Measurements from ENCODE around the gene MYL4.
A peak's percentile ranks its signal among the peaks of the same experiment; 100 is the strongest.
"Not testable (repeated sequence)": the region's sequence is repeated elsewhere in the genome, so short reads cannot be mapped to it uniquely, and the experiment has no call there.

The MYL4 gene

DNA sequence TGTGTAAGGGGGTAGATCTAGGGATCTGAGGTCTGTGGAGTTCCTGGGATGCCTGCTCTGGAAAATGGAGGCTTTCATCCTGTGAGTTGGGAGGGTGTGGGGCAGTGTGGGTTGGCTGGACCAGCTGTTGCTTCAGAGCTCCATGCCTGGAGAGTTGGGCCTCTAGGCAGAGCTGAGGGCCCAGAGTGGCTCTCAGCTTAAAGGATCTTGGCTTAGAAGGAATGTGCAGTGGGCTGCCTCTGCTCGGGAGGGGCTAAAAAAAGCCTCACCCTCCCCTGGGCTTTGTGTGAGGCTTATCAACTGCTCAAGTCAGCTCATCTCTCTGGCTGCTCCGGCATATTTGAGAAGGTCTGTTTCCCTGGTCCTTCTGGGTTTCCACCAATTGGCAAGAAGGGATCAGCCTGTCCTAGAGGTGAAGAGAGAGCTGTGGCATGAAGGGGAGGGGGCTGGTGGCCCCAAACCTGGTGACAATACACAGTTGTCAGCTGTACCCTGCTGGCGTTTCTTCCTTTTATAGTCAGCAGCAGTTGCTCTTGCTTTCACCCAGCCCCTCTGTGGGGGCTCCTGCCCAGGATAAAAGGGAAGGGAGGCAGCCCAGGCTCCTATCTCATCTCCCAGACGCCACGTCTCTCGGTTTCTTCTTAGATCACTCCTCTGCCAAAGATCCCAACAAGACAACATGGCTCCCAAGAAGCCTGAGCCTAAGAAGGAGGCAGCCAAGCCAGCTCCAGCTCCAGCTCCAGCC lies at the start of gene MYL4:
MYL4 (plus strand) TSS at position 605 of the 745 bp plus-strand sequence; CDS start at position 680, 75 bp downstream.
- DNase-seq (ENCODE audit: low read depth), result no peak

- no peak for DNase-seq (ENCODE audit: low read depth)
These were observed 47.0 kb upstream of the MYL4 start for GRCh38 chr17:47162013-47162622.

DNA sequence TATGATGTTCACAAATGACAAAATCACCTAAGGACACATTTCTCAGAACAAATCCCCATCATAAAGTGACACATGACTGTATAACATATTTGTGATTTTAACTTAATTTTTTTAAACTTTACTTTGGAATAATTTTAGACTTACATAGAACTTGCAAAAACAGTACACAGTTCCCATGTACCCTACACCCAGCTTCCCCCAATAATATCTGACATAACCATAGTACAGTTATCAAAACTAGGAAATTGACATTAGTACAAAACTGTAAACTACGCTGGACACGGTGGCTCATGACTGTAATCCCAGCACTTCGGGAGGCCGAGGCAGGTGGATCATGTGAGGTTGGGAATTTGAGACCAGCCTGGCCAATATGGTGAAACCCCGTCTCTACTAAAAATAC lies 44.9 kb upstream of the MYL4 start:
- DNase-seq (ENCODE audit: low read depth), result no peak

DNA sequence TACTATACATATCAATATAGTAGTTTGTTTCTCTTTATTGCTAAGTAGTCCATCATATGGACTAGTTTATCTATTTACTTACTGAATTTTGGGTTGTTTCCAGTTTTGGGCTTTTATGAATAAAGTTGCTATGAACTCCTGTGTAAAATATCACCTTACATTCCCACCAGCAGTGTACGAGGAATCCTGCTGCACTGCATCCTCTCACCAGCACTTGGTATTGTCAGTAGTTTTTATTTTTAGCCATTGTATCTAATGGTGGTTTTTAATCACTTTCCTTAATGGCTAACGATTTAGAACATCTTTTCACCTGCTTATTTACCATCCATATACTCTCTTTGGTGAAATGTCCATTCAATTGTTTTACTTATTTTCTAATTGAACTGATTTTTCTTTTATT lies 44.0 kb upstream of the MYL4 start:
- DNase-seq (ENCODE audit: low read depth), result no peak

DNA sequence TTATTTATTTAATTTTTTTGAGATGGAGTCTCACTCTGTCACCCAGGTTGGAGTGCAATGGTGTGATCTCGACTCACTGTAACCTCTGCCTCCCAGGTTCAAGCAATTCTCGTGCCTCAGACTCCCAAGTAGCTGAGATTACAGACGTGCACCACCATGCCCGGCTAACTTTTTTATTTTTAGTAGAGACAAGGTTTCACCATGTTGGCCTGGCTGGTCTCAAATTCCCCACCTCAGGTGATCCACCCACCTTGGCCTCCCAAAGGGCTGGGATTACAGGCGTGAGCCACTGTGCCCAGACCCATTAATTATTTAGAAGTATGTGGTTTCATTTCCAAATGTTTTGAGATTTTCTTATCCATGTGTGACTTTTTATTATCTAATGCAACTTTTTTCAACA lies 42.3 kb upstream of the MYL4 start:
- DNase-seq (ENCODE audit: low read depth), result not testable (repeated sequence)

GRCh38 chr17:47168896-47169295 lies 40.3 kb upstream of the MYL4 start:
- not testable (repeated sequence) for DNase-seq (ENCODE audit: low read depth)

- DNase-seq (ENCODE audit: low read depth), result no peak
These were observed 38.4 kb upstream of the MYL4 start for GRCh38 chr17:47170710-47171109.

- no peak for DNase-seq (ENCODE audit: low read depth)
These were observed 36.2 kb upstream of the MYL4 start for GRCh38 chr17:47172696-47173565.

GRCh38 chr17:47174823-47175222 lies 34.3 kb upstream of the MYL4 start:
- not testable (repeated sequence) for DNase-seq (ENCODE audit: low read depth)

DNA sequence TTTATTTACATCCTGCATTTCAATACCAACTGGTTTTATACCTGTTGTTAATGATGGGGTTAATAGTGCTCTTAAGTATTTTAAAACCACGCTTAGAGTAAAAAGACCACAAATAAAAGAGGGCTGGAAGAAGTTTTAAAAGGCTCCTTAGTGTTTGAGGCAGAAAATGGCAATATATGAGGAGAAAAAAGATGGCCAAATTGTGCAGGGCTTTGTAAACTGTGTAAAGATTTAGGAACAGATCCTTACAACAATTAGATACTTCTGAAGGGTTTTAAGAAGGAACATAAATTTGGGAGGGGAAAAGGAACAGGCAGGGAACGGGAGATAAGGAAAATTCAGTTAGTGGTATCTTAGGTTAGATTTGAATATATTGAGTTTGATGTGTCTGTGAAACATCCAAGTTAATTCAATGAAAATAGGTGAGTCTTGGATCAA lies 32.7 kb upstream of the MYL4 start:
- DNase-seq (ENCODE audit: low read depth), result no peak

- no peak for DNase-seq (ENCODE audit: low read depth)
These were observed 31.9 kb upstream of the MYL4 start for GRCh38 chr17:47177261-47177660.

GRCh38 chr17:47179141-47179540 lies 30.0 kb upstream of the MYL4 start:
- no peak for DNase-seq (ENCODE audit: low read depth)

- no peak for DNase-seq (ENCODE audit: low read depth)
These were observed 28.8 kb upstream of the MYL4 start for GRCh38 chr17:47180337-47180736.

- DNase-seq (ENCODE audit: low read depth), result not testable (repeated sequence)
These were observed 28.2 kb upstream of the MYL4 start for GRCh38 chr17:47180988-47181387.

DNA sequence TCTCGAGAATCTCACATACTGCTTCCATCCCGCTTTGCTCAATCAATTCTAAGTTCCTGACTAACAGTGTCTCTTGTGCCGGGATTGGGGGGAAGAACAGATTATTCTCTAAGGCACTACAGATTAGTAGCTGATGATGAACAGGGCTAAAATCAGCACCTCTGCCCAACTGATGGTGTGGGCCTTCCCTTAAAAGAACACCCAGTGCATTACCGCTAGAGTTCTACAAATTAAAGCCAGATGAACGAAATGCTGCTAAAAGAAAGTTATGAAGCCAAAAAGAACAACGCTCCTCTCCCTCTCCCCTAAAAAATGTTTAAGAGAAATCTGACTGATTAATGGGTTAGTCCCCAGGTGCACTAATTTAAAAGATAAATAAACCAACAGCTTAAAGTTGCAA lies 24.5 kb upstream of the MYL4 start:
- DNase-seq (ENCODE audit: low read depth), result no peak

GRCh38 chr17:47188271-47188875 lies 20.8 kb upstream of the MYL4 start:
- DNase-seq (ENCODE audit: low read depth), result no peak

DNA sequence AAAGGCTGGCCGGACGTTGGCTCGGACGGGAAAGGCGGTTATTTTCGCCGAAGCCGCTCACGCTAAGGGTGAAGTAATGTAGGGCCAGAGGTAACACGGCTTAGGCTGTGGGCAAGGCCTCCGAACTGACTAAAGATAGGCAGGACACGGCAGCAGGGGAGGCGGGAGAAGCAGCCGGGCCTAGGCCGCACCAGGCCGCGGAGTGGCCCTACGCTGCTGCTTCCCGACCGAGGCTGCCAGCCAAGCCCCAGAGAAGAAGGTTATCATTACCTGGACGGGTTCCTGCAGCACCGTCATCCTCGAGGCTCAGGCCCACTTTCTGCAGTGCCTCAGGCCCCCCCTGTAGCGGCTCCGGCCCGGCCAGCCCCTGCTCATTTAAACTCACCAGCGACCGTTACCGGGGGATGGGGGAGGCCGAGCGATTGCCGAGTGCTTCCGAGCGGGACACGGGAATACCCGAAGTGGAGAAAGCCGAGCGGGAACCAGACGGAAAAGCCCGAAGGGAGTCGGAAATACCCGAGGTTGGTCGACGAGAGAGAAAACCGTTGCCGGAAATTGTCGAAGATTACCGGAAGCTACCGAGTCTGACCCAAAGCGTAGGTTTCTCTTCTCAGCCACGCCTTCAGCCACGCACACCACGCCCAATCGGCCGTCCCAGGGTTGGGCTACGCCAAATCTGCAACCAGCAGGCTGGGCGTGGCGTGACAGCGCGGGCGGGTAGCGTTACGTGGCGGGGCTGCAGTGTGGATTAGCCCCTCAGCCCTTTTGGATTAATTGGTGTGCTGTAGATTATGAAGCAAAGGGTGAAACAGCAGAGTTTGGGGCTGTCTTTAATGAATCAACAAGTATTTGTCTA lies 20.0 kb upstream of the MYL4 start, which contains the start of gene CDC27:
CDC27 (minus strand) TSS at position 420 of the 856 bp plus-strand sequence; CDS start at position 297, 123 bp downstream.
- peak; percentile 98 for DNase-seq (ENCODE audit: low read depth)

GRCh38 chr17:47189732-47190237 lies 19.4 kb upstream of the MYL4 start:
- DNase-seq (ENCODE audit: low read depth), result no peak

- DNase-seq (ENCODE audit: low read depth), result no peak
These were observed 18.9 kb upstream of the MYL4 start for GRCh38 chr17:47190243-47190642.

GRCh38 chr17:47190770-47191169 lies 18.4 kb upstream of the MYL4 start:
- no peak for DNase-seq (ENCODE audit: low read depth)

DNA sequence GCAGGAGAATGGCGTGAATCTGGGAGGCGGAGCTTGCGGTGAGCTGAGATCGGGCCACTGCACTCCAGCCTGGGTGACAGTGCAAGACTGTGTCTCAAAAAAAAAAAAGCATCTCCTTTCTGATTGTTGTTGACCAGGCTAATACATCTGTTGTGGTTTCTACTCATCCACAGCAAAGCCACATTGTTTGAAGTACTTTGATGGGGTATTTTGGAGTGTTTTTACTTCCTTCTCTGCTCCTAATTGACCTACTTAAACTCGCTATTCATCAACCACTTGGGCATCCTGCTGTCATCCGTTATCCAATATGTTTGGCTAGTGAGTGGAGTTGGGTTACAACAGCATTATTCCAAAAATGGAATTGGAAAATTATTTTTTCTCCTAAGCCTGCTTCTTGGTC lies 16.6 kb upstream of the MYL4 start:
- no peak for DNase-seq (ENCODE audit: low read depth)

All from activated T-helper 1 cell treated with Interleukin-2 at 50 U/mL for 16 hours (primary cell).